SK-N-SH (cell line): Measurements from ENCODE around the gene MRPL40. TPM values are rescaled to one million over a fixed set of nuclear protein-coding genes. Genes with fewer than 3 reads are reported as not detected.
A peak's percentile ranks its signal among the peaks of the same experiment; 100 is the strongest.

Experiments used
- CTCF ChIA-PET: fragments of 300-600, 350-600 bp; formaldehyde crosslinking; extraction: SDS; loops from one replicate; lab custom pipeline; 2021; lab: Yijun Ruan, JAX
- POLR2A ChIA-PET: fragments of 350-600 bp; sonication (Branson Sonifier 250); formaldehyde crosslinking; extraction: SDS; loops from one replicate; lab custom pipeline; 2020; ENCODE audit warnings: antibody characterized with exemption, inconsistent platforms; lab: Yijun Ruan, JAX
- DNase-seq: peaks from one replicate; pipeline ENCODE4 v3.0.0; 2012
- H2AFZ ChIP-seq: fragments of 200-600 bp; sonication (generic); 2 replicates; pipeline ENCODE4 v1.8.1; 2016; ENCODE audit warnings: antibody characterized with exemption, mild to moderate bottlenecking, low read depth
- H3F3A ChIP-seq: fragments of 200-600 bp; sonication (generic); replicated peaks from 2 replicates; pipeline ENCODE3; 2016; ENCODE audit warnings: antibody characterized with exemption, mild to moderate bottlenecking; ENCODE audit not compliant: insufficient read depth
- H3K27ac ChIP-seq, 2 experiments: fragments of 200-500 bp in 1 of 2; fragments of 200-600 bp in 1 of 2; sonication (Bioruptor generic) in 1 of 2; sonication (generic), shearing (Covaris generic) in 1 of 2; 2 replicates each; pipeline versions ENCODE4 v1.5.1 to v1.6.1; 2014 to 2016; ENCODE audit warnings: low read depth in 2 of 2, inconsistent platforms in 1 of 2, low read length in 1 of 2, mild to moderate bottlenecking in 1 of 2, mixed read lengths in 1 of 2
- H3K27me3 ChIP-seq: fragments of 200-600 bp; sonication (generic), shearing (Covaris generic); 2 replicates; pipeline ENCODE4 v1.6.1; 2016; ENCODE audit warnings: mixed run types; ENCODE audit not compliant: insufficient read depth
- H3K36me3 ChIP-seq, 2 experiments: fragments of 200-500 bp in 1 of 2; fragments of 200-600 bp in 1 of 2; sonication (Bioruptor generic) in 1 of 2; sonication (generic) in 1 of 2; replicated peaks in 1 of 2; 2 replicates each; pipeline versions ENCODE3 to v1.5.1; 2014 to 2016; ENCODE audit warnings: low read length in 1 of 2, mild to moderate bottlenecking in 1 of 2; ENCODE audit not compliant: insufficient read depth in 2 of 2, control insufficient read depth in 1 of 2
- H3K4me1 ChIP-seq, 2 experiments: fragments of 200-500 bp in 1 of 2; fragments of 200-600 bp in 1 of 2; sonication (Bioruptor generic) in 1 of 2; sonication (generic), shearing (Covaris generic) in 1 of 2; 2 replicates each; pipeline versions ENCODE4 v1.5.1 to v1.6.1; 2014 to 2016; ENCODE audit warnings: low read depth in 1 of 2, low read length in 1 of 2, mixed run types in 1 of 2; ENCODE audit not compliant: insufficient read depth in 2 of 2, control insufficient read depth in 1 of 2
- H3K4me2 ChIP-seq: fragments of 200-600 bp; sonication (generic), shearing (Covaris generic); 2 replicates; pipeline ENCODE4 v1.6.1; 2017; ENCODE audit warnings: mixed run types
- H3K4me3 ChIP-seq, 2 experiments: fragments of 200-500 bp in 1 of 2; fragments of 200-600 bp in 1 of 2; sonication (Bioruptor generic) in 1 of 2; sonication (generic), shearing (Covaris generic) in 1 of 2; 2 replicates each; pipeline versions ENCODE4 v1.5.1 to v1.8.1; 2014 to 2016; ENCODE audit warnings: low read depth in 2 of 2, inconsistent platforms in 1 of 2, low read length in 1 of 2, mild to moderate bottlenecking in 1 of 2, mixed read lengths in 1 of 2, moderate library complexity in 1 of 2
- H3K79me2 ChIP-seq: fragments of 200-600 bp; sonication (generic); 2 replicates; pipeline ENCODE4 v1.8.1; 2017; ENCODE audit warnings: mild to moderate bottlenecking; ENCODE audit not compliant: insufficient read depth
- H3K9ac ChIP-seq: fragments of 200-600 bp; sonication (generic); 2 replicates; pipeline ENCODE4 v1.6.1; 2017; ENCODE audit warnings: mixed run types
- H3K9me2 ChIP-seq: fragments of 200-600 bp; sonication (generic); 2 replicates; pipeline ENCODE4 v1.6.1; 2017; ENCODE audit warnings: mixed run types
- H3K9me3 ChIP-seq: fragments of 200-600 bp; sonication (generic); 2 replicates; pipeline ENCODE4 v1.6.1; 2017; ENCODE audit warnings: mixed run types, mild to moderate bottlenecking, moderate library complexity
- H4K20me1 ChIP-seq: fragments of 200-600 bp; sonication (generic); 2 replicates; pipeline ENCODE4 v1.6.1; 2017; ENCODE audit warnings: mild to moderate bottlenecking, mixed run types; ENCODE audit not compliant: insufficient read depth
- CHD2 ChIP-seq: fragments of 150-350 bp; IDR thresholded peaks from 2 replicates; pipeline ENCODE4 v1.6.1; 2018; ENCODE audit warnings: low read length; ENCODE audit not compliant: partially characterized antibody
- CTCF ChIP-seq: fragments of 200-600 bp; sonication (generic); IDR thresholded peaks from 2 replicates; pipeline ENCODE4 v1.6.1; 2017; ENCODE audit warnings: antibody characterized with exemption, mild to moderate bottlenecking, moderate library complexity
- ELF1 ChIP-seq: IDR thresholded peaks from 2 replicates; pipeline ENCODE4 v1.4.0; 2012
- EZH2phosphoT487 ChIP-seq: fragments of 200-600 bp; sonication (generic); IDR thresholded peaks from 2 replicates; pipeline ENCODE4 v1.6.1; 2017; ENCODE audit warnings: low read depth, mixed run types, mild to moderate bottlenecking, antibody characterized with exemption, moderate library complexity, borderline replicate concordance
- FOSL2 ChIP-seq: IDR thresholded peaks from 2 replicates; pipeline ENCODE4 v1.4.0; 2012; ENCODE audit warnings: low read depth, mild to moderate bottlenecking, moderate library complexity, borderline replicate concordance
- FOXM1 ChIP-seq: IDR thresholded peaks from 2 replicates; pipeline ENCODE4 v1.4.0; 2012; ENCODE audit warnings: low read depth, mild to moderate bottlenecking
- GABPA ChIP-seq: IDR thresholded peaks from 2 replicates; pipeline ENCODE4 v1.4.0; 2012; ENCODE audit warnings: low read depth, mild to moderate bottlenecking
- MAX ChIP-seq: IDR thresholded peaks from 2 replicates; pipeline ENCODE4 v1.4.0; 2012; ENCODE audit warnings: low read depth
- MXI1 ChIP-seq: IDR thresholded peaks from 2 replicates; pipeline ENCODE4 v1.6.1; 2012; ENCODE audit warnings: mild to moderate bottlenecking, low read depth, low read length, improper control_type of control experiment
- NFIC ChIP-seq: IDR thresholded peaks from 2 replicates; pipeline ENCODE4 v1.4.0; 2012; ENCODE audit warnings: borderline replicate concordance
- PBX3 ChIP-seq: IDR thresholded peaks from 2 replicates; pipeline ENCODE4; 2012
- POLR2AphosphoS5 ChIP-seq: IDR thresholded peaks from 2 replicates; pipeline ENCODE4 v1.6.1; 2012; ENCODE audit warnings: low read depth, low read length
- RAD21 ChIP-seq: IDR thresholded peaks from 2 replicates; pipeline ENCODE4 v1.6.1; 2012; ENCODE audit warnings: mild to moderate bottlenecking, low read length
- RCOR1 ChIP-seq: fragments of 150-350 bp; IDR thresholded peaks from 2 replicates; pipeline ENCODE4 v1.6.1; 2017; ENCODE audit warnings: antibody characterized with exemption, low read length
- REST ChIP-seq: IDR thresholded peaks from 2 replicates; pipeline ENCODE4 v1.6.1; 2012; ENCODE audit warnings: mild to moderate bottlenecking, low read depth, low read length, moderate library complexity
- RFX5 ChIP-seq: IDR thresholded peaks from 2 replicates; pipeline ENCODE4 v1.6.1; 2012; ENCODE audit warnings: mild to moderate bottlenecking, improper control_type of control experiment, low read length
- SMC3 ChIP-seq: IDR thresholded peaks from 2 replicates; pipeline ENCODE4 v1.6.1; 2012; ENCODE audit warnings: low read depth, low read length, improper control_type of control experiment
- TAF1 ChIP-seq: IDR thresholded peaks from 2 replicates; pipeline ENCODE4 v1.6.1; 2012; ENCODE audit warnings: low read depth, mild to moderate bottlenecking, low read length, moderate library complexity, borderline replicate concordance
- TCF12 ChIP-seq: IDR thresholded peaks from 2 replicates; pipeline ENCODE4 v1.4.0; 2012
- TEAD4 ChIP-seq: IDR thresholded peaks from 2 replicates; pipeline ENCODE4 v1.4.0; 2012; ENCODE audit warnings: mild to moderate bottlenecking, borderline replicate concordance; ENCODE audit not compliant: insufficient read depth
- YY1 ChIP-seq: IDR thresholded peaks from 2 replicates; pipeline ENCODE4 v1.4.0; 2012; ENCODE audit warnings: low read depth, mild to moderate bottlenecking
- ZBTB33 ChIP-seq: IDR thresholded peaks from 2 replicates; pipeline ENCODE4 v1.4.0; 2012; ENCODE audit warnings: low read depth, borderline replicate concordance
- WGBS: methylation state at CpG from one replicate; pipeline ENCODE4 v1.1.6; 2017; ENCODE audit warnings: low lambda C conversion rate; 5-methylcytosine and 5-hydroxymethylcytosine counted together
- polyA plus RNA-seq, 3 experiments: library from polyadenylated mRNA; depleted of rRNA; stranded (reverse); fragments of >200 nt; gene quantifications; 2 replicates each; pipeline ENCODE4 v1.2.3, GENCODE V29; 2012
- TF ChIP-seq, protein P1 (sequence below): IDR thresholded peaks from 2 replicates; pipeline ENCODE4 v1.4.0; 2012; ENCODE audit warnings: low read depth, borderline replicate concordance

The MRPL40 gene
- polyA plus RNA-seq, 1 of the 3 experiments (the other 2 are of a cell fraction): 34.9 TPM

- H3K79me2 ChIP-seq: peaks cover 49% of the 10 kb centered on the region
- H3K4me1 ChIP-seq: peaks cover 0 to 19% of the 10 kb centered on the region in 2 experiments; a peak in 1 of 4 replicates
- peaks cover 14 to 52% of the 10 kb centered on the region in 2 experiments for H3K36me3 ChIP-seq
- H3K4me2 ChIP-seq: peak within 1 kb of the TSS; percentile 85
- H3F3A ChIP-seq: peaks cover 9% of the 10 kb centered on the region
- CTCF ChIA-PET: interaction anchor here (0.7 to 1.7 kb wide), 5 partner anchors 13 to 302 kb away, joined by 4 to 7 read pairs (median 5); no protein-coding TSS in a partner anchor
- H4K20me1 ChIP-seq: 0 out of 2 replicates have a peak, but pooled peaks cover 11% of the 10 kb centered on the region
- peak within 1 kb of the TSS; percentile 75 to 87 for H3K4me3 ChIP-seq
- H2AFZ ChIP-seq: peak within 1 kb of the TSS; percentile 85
- POLR2A ChIA-PET: interaction anchor here (0.7 to 1.2 kb wide), 3 partner anchors 12 to 42 kb away, joined by 3 to 11 read pairs (median 3); partner anchors contain the start of gene MRPL40
- peak within 1 kb of the TSS; percentile 41 to 90 for H3K27ac ChIP-seq
- no peaks in the 10 kb centered on the region for H3K27me3 ChIP-seq
- H3K9me3 ChIP-seq: no peaks in the 10 kb centered on the region
- WGBS: 0% methylated on average over 23 of the region's 92 CpGs
- peak within 1 kb of the TSS; percentile 90 for H3K9ac ChIP-seq
- DNase-seq: peak; percentile 98
- no peaks in the 10 kb centered on the region for H3K9me2 ChIP-seq
- TF ChIP-seq PBX3 (peak; percentile 100), EZH2phosphoT487 (no peak), RCOR1 (no peak), MAX (0 out of 2 replicates have a peak, but pooled peaks have one; percentile 27), TEAD4 (no peak), FOSL2 (no peak), CTCF (no peak), TAF1 (peak; percentile 78), RAD21 (no peak), CHD2 (peak; percentile 86), RFX5 (0 out of 2 replicates have a peak, but pooled peaks have one; percentile 63), ELF1 (no peak), REST (no peak), NFIC (no peak), GABPA (peak; percentile 53), TCF12 (no peak), FOXM1 (no peak), ZBTB33 (no peak), SMC3 (no peak), POLR2AphosphoS5 (peak; percentile 65; the same call in 1 of the 2 replicates), YY1 (peak; percentile 87), MXI1 (peak; percentile 64)
- TF ChIP-seq, protein P1, sequence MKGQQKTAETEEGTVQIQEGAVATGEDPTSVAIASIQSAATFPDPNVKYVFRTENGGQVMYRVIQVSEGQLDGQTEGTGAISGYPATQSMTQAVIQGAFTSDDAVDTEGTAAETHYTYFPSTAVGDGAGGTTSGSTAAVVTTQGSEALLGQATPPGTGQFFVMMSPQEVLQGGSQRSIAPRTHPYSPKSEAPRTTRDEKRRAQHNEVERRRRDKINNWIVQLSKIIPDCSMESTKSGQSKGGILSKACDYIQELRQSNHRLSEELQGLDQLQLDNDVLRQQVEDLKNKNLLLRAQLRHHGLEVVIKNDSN: peak; percentile 74; the same call in 1 of the 2 replicates
These were observed 15.2 kb downstream of the MRPL40 start, which contains the start of gene C22orf39 for GRCh38 chr22:19447330-19448075. Gene C22orf39 (minus strand): TSS chr22:19447711. CDS start chr22:19447688, 23 bp downstream.
